ENCODE data around the gene COX19.
A peak's percentile ranks its signal among the peaks of the same experiment; 100 is the strongest.

COX19 gene

GRCh38 chr7:974820-975681 is at the start of gene COX19:
Gene COX19 (minus strand): TSS chr7:975549. CDS start chr7:975509, 40 bp downstream.
- peak within 1 kb of the TSS; percentile 94 for H3K4me3 ChIP-seq (ENCODE audit: low read depth, low read length)
- DNase-seq (ENCODE audit: low read depth) = peak; percentile 60
- TF ChIP-seq CTCF (IDR thresholded peaks at IDR 0.05; ENCODE audit: control insufficient read depth, extremely low read depth, insufficient read depth) = no peak

GRCh38 chr7:1024331-1024841 is 49.0 kb upstream of the COX19 start:
- H3K4me3 ChIP-seq (ENCODE audit: low read depth, low read length) = no peak overlapping the region
- no peak for TF ChIP-seq CTCF (IDR thresholded peaks at IDR 0.05; ENCODE audit: control insufficient read depth, extremely low read depth, insufficient read depth)
- DNase-seq (ENCODE audit: low read depth) = no peak

- no peak for DNase-seq (ENCODE audit: low read depth)
- H3K4me3 ChIP-seq (ENCODE audit: low read depth, low read length) = no peak overlapping the region
- TF ChIP-seq CTCF (IDR thresholded peaks at IDR 0.05; ENCODE audit: control insufficient read depth, extremely low read depth, insufficient read depth) = no peak
Observed at GRCh38 chr7:1022801-1023465, 47.6 kb upstream of the COX19 start.

GRCh38 chr7:1022356-1022755 is 47.0 kb upstream of the COX19 start:
- no peak for TF ChIP-seq CTCF (IDR thresholded peaks at IDR 0.05; ENCODE audit: control insufficient read depth, extremely low read depth, insufficient read depth)

GRCh38 chr7:1021931-1022330 is 46.6 kb upstream of the COX19 start:
- no peak overlapping the region for H3K4me3 ChIP-seq (ENCODE audit: low read depth, low read length)
- no peak for DNase-seq (ENCODE audit: low read depth)
- TF ChIP-seq CTCF (IDR thresholded peaks at IDR 0.05; ENCODE audit: control insufficient read depth, extremely low read depth, insufficient read depth) = no peak

More at GRCh38 chr7:1022356-1022755, 47.0 kb upstream of the COX19 start:
- DNase-seq (ENCODE audit: low read depth) = no peak
- no peak overlapping the region for H3K4me3 ChIP-seq (ENCODE audit: low read depth, low read length)

- no peak for DNase-seq (ENCODE audit: low read depth)
- TF ChIP-seq CTCF (IDR thresholded peaks at IDR 0.05; ENCODE audit: control insufficient read depth, extremely low read depth, insufficient read depth) = no peak
- H3K4me3 ChIP-seq (ENCODE audit: low read depth, low read length) = no peak overlapping the region
Observed at GRCh38 chr7:1021366-1021765, 46.0 kb upstream of the COX19 start.
